ENCODE data around the gene TCP1. TPM values are rescaled to one million over a fixed set of nuclear protein-coding genes. Genes with fewer than 3 reads are reported as not detected.
A peak's percentile ranks its signal among the peaks of the same experiment; 100 is the strongest.

Gene TCP1
- total and polyA plus RNA-seq, 2 of the 13 experiments (the other 11 are each of a cell fraction or from before 2014, with no cell fraction given) = 116 to 553 TPM

DNA sequence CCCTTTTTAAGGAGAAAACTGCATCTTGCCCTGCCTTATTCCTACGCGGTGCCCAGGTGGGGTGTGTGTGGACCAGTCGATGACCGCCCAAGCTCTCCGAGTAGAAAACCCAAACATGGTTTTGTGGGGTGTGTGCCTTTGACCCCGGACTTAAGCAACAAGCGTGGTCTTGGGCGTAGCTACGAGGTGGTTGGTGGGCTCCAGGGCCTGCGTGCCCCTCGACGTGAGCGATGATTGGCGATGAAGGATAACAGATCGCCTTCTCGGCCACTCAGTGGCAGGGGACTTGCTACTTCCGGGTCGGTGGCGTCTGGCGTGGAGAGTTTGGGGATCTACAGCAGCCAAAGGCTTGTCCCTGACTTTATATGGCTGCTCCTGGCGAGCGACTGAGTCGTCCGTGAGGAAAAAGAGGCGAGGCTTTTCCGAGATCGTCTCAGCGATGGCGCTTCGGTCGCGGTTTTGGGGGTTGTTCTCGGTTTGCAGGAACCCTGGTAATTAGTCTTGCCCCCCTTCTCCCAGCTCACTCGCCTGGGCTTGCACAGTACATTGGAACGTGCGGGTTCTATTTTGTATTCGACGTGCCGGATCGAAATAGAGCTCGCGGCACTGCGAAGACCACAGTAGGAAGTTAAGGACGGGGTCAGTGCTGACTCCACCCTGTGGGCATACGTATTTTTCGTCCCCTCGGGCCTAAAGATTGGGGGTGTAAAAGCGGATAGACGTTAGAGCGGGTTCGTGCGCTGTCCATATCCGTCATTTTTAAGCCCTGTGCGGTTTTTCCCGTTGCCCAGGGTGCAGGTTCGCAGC, 950 bp upstream of the TCP1 start, which contains the start of gene MRPL18 (continued):
- 0 out of 2 replicates have a peak, but pooled peaks have one; percentile 8 for TF ChIP-seq ZNF33B (CRISPR knock-in tag; IDR thresholded peaks at IDR 0.05)
- TF ChIP-seq, protein P1, sequence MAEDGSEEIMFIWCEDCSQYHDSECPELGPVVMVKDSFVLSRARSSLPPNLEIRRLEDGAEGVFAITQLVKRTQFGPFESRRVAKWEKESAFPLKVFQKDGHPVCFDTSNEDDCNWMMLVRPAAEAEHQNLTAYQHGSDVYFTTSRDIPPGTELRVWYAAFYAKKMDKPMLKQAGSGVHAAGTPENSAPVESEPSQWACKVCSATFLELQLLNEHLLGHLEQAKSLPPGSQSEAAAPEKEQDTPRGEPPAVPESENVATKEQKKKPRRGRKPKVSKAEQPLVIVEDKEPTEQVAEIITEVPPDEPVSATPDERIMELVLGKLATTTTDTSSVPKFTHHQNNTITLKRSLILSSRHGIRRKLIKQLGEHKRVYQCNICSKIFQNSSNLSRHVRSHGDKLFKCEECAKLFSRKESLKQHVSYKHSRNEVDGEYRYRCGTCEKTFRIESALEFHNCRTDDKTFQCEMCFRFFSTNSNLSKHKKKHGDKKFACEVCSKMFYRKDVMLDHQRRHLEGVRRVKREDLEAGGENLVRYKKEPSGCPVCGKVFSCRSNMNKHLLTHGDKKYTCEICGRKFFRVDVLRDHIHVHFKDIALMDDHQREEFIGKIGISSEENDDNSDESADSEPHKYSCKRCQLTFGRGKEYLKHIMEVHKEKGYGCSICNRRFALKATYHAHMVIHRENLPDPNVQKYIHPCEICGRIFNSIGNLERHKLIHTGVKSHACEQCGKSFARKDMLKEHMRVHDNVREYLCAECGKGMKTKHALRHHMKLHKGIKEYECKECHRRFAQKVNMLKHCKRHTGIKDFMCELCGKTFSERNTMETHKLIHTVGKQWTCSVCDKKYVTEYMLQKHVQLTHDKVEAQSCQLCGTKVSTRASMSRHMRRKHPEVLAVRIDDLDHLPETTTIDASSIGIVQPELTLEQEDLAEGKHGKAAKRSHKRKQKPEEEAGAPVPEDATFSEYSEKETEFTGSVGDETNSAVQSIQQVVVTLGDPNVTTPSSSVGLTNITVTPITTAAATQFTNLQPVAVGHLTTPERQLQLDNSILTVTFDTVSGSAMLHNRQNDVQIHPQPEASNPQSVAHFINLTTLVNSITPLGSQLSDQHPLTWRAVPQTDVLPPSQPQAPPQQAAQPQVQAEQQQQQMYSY (CRISPR knock-in tag; IDR thresholded peaks at IDR 0.05) = no peak
- 0 out of 2 replicates have a peak, but pooled peaks have one; percentile 57 for TF ChIP-seq ZNF703 (CRISPR knock-in tag; IDR thresholded peaks at IDR 0.05; ENCODE audit: borderline replicate concordance)
- no peak for TF ChIP-seq FOSL2 (CRISPR knock-in tag; IDR thresholded peaks at IDR 0.05)
- no peak for TF ChIP-seq EP300 (IDR thresholded peaks at IDR 0.05; ENCODE audit: low read depth in 2 of 2, low read length in 2 of 2)
- no peak for TF ChIP-seq EP300 (CRISPR knock-in tag; IDR thresholded peaks at IDR 0.05; ENCODE audit: borderline replicate concordance)
- TF ChIP-seq, protein P2, sequence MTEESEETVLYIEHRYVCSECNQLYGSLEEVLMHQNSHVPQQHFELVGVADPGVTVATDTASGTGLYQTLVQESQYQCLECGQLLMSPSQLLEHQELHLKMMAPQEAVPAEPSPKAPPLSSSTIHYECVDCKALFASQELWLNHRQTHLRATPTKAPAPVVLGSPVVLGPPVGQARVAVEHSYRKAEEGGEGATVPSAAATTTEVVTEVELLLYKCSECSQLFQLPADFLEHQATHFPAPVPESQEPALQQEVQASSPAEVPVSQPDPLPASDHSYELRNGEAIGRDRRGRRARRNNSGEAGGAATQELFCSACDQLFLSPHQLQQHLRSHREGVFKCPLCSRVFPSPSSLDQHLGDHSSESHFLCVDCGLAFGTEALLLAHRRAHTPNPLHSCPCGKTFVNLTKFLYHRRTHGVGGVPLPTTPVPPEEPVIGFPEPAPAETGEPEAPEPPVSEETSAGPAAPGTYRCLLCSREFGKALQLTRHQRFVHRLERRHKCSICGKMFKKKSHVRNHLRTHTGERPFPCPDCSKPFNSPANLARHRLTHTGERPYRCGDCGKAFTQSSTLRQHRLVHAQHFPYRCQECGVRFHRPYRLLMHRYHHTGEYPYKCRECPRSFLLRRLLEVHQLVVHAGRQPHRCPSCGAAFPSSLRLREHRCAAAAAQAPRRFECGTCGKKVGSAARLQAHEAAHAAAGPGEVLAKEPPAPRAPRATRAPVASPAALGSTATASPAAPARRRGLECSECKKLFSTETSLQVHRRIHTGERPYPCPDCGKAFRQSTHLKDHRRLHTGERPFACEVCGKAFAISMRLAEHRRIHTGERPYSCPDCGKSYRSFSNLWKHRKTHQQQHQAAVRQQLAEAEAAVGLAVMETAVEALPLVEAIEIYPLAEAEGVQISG (CRISPR knock-in tag; IDR thresholded peaks at IDR 0.05) = peak; percentile 20; the same call in 1 of the 2 replicates
- TF ChIP-seq ZNF678 (CRISPR knock-in tag; IDR thresholded peaks at IDR 0.05) = no peak
- TF ChIP-seq MYNN (CRISPR knock-in tag; IDR thresholded peaks at IDR 0.05; ENCODE audit: low read depth) = no peak
- TF ChIP-seq ZNF432 (CRISPR knock-in tag; IDR thresholded peaks at IDR 0.05; ENCODE audit: borderline replicate concordance) = no peak
- TF ChIP-seq RAD21 (CRISPR knock-in tag; IDR thresholded peaks at IDR 0.05) = no peak
- no peak for TF ChIP-seq ZNF558 (CRISPR knock-in tag; IDR thresholded peaks at IDR 0.05; ENCODE audit: borderline replicate concordance)
- no peak for TF ChIP-seq ZNF781 (CRISPR knock-in tag; IDR thresholded peaks at IDR 0.05; ENCODE audit: borderline replicate concordance, not compliant biosample characterization)
- no peak for TF ChIP-seq ZNF382 (CRISPR knock-in tag; IDR thresholded peaks at IDR 0.05; ENCODE audit: borderline replicate concordance)
- TF ChIP-seq HDAC2 (CRISPR knock-in tag; IDR thresholded peaks at IDR 0.05) = peak; percentile 11; the same call in 1 of the 2 replicates
- TF ChIP-seq, protein P3, sequence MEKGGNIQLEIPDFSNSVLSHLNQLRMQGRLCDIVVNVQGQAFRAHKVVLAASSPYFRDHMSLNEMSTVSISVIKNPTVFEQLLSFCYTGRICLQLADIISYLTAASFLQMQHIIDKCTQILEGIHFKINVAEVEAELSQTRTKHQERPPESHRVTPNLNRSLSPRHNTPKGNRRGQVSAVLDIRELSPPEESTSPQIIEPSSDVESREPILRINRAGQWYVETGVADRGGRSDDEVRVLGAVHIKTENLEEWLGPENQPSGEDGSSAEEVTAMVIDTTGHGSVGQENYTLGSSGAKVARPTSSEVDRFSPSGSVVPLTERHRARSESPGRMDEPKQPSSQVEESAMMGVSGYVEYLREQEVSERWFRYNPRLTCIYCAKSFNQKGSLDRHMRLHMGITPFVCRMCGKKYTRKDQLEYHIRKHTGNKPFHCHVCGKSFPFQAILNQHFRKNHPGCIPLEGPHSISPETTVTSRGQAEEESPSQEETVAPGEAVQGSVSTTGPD (CRISPR knock-in tag; IDR thresholded peaks at IDR 0.05) = no peak; the same call in 1 of the 2 replicates
- TF ChIP-seq ZNF510 (CRISPR knock-in tag; IDR thresholded peaks at IDR 0.05; ENCODE audit: low read depth) = no peak; the same call in none of the 2 replicates
- TF ChIP-seq PRMT3 (CRISPR knock-in tag; IDR thresholded peaks at IDR 0.05; ENCODE audit: borderline replicate concordance, low read depth) = no peak
- no peak for TF ChIP-seq ZNF20 (CRISPR knock-in tag; IDR thresholded peaks at IDR 0.05)

Measured in HepG2 (cell line).